ENCODE results near the gene GPSM3. TPM values are rescaled to one million over a fixed set of nuclear protein-coding genes. Genes with fewer than 3 reads are reported as not detected.
A peak's percentile ranks its signal among the peaks of the same experiment; 100 is the strongest.

GPSM3 gene
- total and polyA plus RNA-seq, 2 donors (not counting 1 experiment from before 2014, with no cell fraction given) = 194 to 299 TPM

DNA sequence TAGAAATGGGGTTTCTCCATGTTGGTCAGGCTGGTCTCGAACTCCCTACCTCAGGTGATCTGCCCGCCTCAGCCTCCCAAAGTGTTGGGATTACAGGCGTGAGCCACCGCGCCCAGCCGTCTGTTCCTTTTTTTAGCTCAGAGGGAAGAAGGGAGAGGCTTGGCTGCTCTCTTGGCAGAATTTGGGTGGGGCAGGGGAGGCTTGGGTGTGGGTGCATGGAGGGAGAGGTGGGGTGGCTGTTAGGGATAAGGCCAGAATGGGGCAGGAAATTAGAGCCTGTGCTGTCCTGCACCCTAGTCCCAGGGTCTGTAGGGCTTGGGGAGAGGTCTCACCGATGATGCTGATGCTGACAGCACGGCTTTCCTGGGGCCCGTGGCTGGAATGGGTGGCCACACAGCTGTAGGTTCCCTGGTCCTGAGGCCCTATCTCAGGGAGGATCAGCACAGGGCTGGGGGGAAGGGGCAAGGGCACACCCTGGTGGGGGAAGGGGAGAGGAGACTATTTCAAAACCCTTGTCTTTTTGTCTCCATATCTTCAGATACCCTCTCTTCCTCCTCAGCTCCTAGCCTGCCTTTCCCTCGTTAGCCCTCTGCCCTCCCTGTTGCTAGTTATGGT lies 10.4 kb downstream of the GPSM3 start:
- H3K9me3 Mint-ChIP-seq (ENCODE audit: insufficient read depth) = no peaks in the 10 kb centered on the region
- WGBS (ENCODE audit: insufficient coverage) = 96% methylated on average over 10 of the region's 10 CpGs
- H3K4me3 Mint-ChIP-seq = no peak overlapping the region
- Histone ChIP-seq H3K4me3 (ENCODE audit: control extremely low read depth in 1 of 5, extremely low read depth in 1 of 5, insufficient read depth in 1 of 5, low read depth in 2 of 5, low read length in 4 of 5) (no peak overlapping the region), H3K36me3 (replicated peaks in 1 of 2; ENCODE audit: control extremely low read depth in 1 of 2, control insufficient read depth in 1 of 2, extremely low read depth in 1 of 2, insufficient read depth in 2 of 2, low read length in 1 of 2) (peaks cover 0 to 52% of the 10 kb centered on the region in 2 experiments), H2AFZ (ENCODE audit: insufficient read depth, low read depth, low read length, poor library complexity, severe bottlenecking) (no peak overlapping the region), H3K4me1 (ENCODE audit: control insufficient read depth in 2 of 2, insufficient read depth in 2 of 2, low read length in 2 of 2) (peaks cover 16 to 24% of the 10 kb centered on the region in 2 donors), H3K4me2 (replicated peaks; ENCODE audit: low read depth, low read length, poor library complexity, severe bottlenecking) (no peak overlapping the region), H3K79me2 (ENCODE audit: control insufficient read depth, insufficient read depth, low read length) (peaks cover 28% of the 10 kb centered on the region), H3K9me3 (ENCODE audit: control extremely low read depth in 1 of 3, control insufficient read depth in 2 of 3, insufficient read depth in 1 of 3, low read length in 2 of 3) (no peaks in the 10 kb centered on the region), H3K27me3 (replicated peaks in 1 of 4; ENCODE audit: control extremely low read depth in 1 of 4, control insufficient read depth in 3 of 4, insufficient read depth in 4 of 4, low read length in 3 of 4) (no peaks in the 10 kb centered on the region), H3K27ac (ENCODE audit: low read length in 2 of 2) (no peak overlapping the region), H4K20me1 (ENCODE audit: control insufficient read depth, insufficient read depth, low read length, poor library complexity, severe bottlenecking) (no peaks in the 10 kb centered on the region), H3K9ac (ENCODE audit: low read length) (no peak overlapping the region)
- ChIA-PET CTCF (interaction anchor here (1.0 kb wide), 1 partner anchor 13 kb away, joined by 3 read pairs; no protein-coding TSS in a partner anchor), POLR2A (interaction anchor here (1.2 kb wide), 1 partner anchor 8 kb away, joined by 4 read pairs; the partner anchor contains the start of gene PBX2)
- intact Hi-C loops (cut with micrococcal nuclease) = no loop called here
- peak; percentile 12 for DNase-seq
- H3K4me1 Mint-ChIP-seq = peaks cover 52% of the 10 kb centered on the region
- TF ChIP-seq, protein P1, sequence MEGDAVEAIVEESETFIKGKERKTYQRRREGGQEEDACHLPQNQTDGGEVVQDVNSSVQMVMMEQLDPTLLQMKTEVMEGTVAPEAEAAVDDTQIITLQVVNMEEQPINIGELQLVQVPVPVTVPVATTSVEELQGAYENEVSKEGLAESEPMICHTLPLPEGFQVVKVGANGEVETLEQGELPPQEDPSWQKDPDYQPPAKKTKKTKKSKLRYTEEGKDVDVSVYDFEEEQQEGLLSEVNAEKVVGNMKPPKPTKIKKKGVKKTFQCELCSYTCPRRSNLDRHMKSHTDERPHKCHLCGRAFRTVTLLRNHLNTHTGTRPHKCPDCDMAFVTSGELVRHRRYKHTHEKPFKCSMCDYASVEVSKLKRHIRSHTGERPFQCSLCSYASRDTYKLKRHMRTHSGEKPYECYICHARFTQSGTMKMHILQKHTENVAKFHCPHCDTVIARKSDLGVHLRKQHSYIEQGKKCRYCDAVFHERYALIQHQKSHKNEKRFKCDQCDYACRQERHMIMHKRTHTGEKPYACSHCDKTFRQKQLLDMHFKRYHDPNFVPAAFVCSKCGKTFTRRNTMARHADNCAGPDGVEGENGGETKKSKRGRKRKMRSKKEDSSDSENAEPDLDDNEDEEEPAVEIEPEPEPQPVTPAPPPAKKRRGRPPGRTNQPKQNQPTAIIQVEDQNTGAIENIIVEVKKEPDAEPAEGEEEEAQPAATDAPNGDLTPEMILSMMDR (IDR thresholded peaks at IDR 0.05) = no peak
- no peak for TF ChIP-seq EZH2 (IDR thresholded peaks at IDR 0.05; ENCODE audit: borderline replicate concordance, insufficient read depth, low read depth, low read length, poor library complexity, severe bottlenecking)
- peak overlapping the region; percentile 37 for H3K27ac Mint-ChIP-seq
- ATAC-seq (ENCODE audit: low read depth) = no peak
- H3K27me3 Mint-ChIP-seq = no peaks in the 10 kb centered on the region

DNA sequence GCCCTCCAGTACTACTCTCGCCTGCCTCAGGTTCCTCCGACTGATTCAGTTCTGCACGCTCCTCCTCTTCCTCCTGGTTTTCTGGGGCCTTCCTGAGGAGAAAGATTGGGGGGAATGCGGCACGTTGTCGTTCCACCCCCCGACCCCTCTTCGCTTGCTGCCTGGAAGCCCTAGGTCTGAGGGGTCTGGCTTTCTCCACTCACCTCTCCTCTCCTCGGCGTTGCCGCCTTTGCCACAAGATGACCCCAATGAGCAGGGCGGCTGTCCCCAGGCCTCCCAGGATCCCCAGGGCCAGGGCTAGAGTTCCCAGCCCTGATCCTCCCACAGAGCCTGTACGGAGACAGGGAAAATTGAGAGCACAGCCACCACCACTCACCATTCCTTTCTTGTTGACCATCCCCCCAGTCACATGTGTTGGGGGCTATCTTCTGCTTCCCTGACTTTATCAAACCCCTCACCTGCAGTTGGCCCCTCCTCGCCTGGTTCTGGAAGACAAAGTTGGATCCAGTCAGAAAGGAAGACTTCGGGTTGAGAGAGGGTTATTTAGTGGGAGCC lies 11.2 kb downstream of the GPSM3 start:
- Histone ChIP-seq H3K27ac (ENCODE audit: low read length in 2 of 2) (no peak overlapping the region), H3K27me3 (replicated peaks in 1 of 4; ENCODE audit: control extremely low read depth in 1 of 4, control insufficient read depth in 3 of 4, insufficient read depth in 4 of 4, low read length in 3 of 4) (no peaks in the 10 kb centered on the region), H4K20me1 (ENCODE audit: control insufficient read depth, insufficient read depth, low read length, poor library complexity, severe bottlenecking) (no peaks in the 10 kb centered on the region), H3K36me3 (replicated peaks in 1 of 2; ENCODE audit: control extremely low read depth in 1 of 2, control insufficient read depth in 1 of 2, extremely low read depth in 1 of 2, insufficient read depth in 2 of 2, low read length in 1 of 2) (peaks cover 0 to 45% of the 10 kb centered on the region in 2 experiments), H3K9ac (ENCODE audit: low read length) (no peak overlapping the region), H3K4me1 (ENCODE audit: control insufficient read depth in 2 of 2, insufficient read depth in 2 of 2, low read length in 2 of 2) (peaks cover 23 to 26% of the 10 kb centered on the region in 2 donors), H3K4me3 (ENCODE audit: control extremely low read depth in 1 of 5, extremely low read depth in 1 of 5, insufficient read depth in 1 of 5, low read depth in 2 of 5, low read length in 4 of 5) (no peak overlapping the region), H3K79me2 (ENCODE audit: control insufficient read depth, insufficient read depth, low read length) (peaks cover 28% of the 10 kb centered on the region), H2AFZ (ENCODE audit: insufficient read depth, low read depth, low read length, poor library complexity, severe bottlenecking) (no peak overlapping the region), H3K4me2 (replicated peaks; ENCODE audit: low read depth, low read length, poor library complexity, severe bottlenecking) (no peak overlapping the region), H3K9me3 (ENCODE audit: control extremely low read depth in 1 of 3, control insufficient read depth in 2 of 3, insufficient read depth in 1 of 3, low read length in 2 of 3) (no peaks in the 10 kb centered on the region)
- Mint-ChIP-seq H3K4me3 (no peak overlapping the region), H3K9me3 (ENCODE audit: insufficient read depth) (no peaks in the 10 kb centered on the region), H3K4me1 (peaks cover 52% of the 10 kb centered on the region), H3K27ac (peak overlapping the region; percentile 20), H3K27me3 (no peaks in the 10 kb centered on the region)
- 94% methylated on average over 13 of the region's 15 CpGs for WGBS (ENCODE audit: insufficient coverage)
- intact Hi-C loops (cut with micrococcal nuclease) = no loop called here
- DNase-seq (peak; percentile 4), ATAC-seq (ENCODE audit: low read depth) (no peak)
- POLR2A ChIA-PET = no interaction called here
- no peak for TF ChIP-seq EZH2 (IDR thresholded peaks at IDR 0.05; ENCODE audit: borderline replicate concordance, insufficient read depth, low read depth, low read length, poor library complexity, severe bottlenecking)
- TF ChIP-seq, protein P1 (IDR thresholded peaks at IDR 0.05) = no peak
- CTCF ChIA-PET = no interaction called here

All from B cell (primary cell).